Stimulated activated CD8-positive, alpha-beta memory T cell treated with anti-CD3 and anti-CD28 coated beads, Interleukin-7, amount 100 ng/mL, for 1 hour (primary cell): ENCODE measurements around the gene PIGC.

Experiments
- DNase-seq, 2 donors: peaks; one replicate each; pipeline ENCODE4 v3.0.0-alpha.2; 2020; ENCODE audit warnings: low read depth in 2 of 2

PIGC gene

GRCh38 chr1:172443666-172444453 is at the start of gene PIGC:
TSS of gene PIGC (minus strand) at chr1:172444069. CDS start at chr1:172442622, 1,447 bp downstream.
- DNase-seq = peak; percentile 78 to 85

- no peak for DNase-seq
Observed at GRCh38 chr1:172492421-172492820, 48.6 kb upstream of the PIGC start.

- no peak for DNase-seq
Observed at GRCh38 chr1:172489847-172490246, 46.0 kb upstream of the PIGC start.

- no peak for DNase-seq
Observed at GRCh38 chr1:172488393-172488792, 44.5 kb upstream of the PIGC start.

GRCh38 chr1:172487550-172487949 is 43.7 kb upstream of the PIGC start:
- DNase-seq = no peak

GRCh38 chr1:172486805-172487454 is 43.1 kb upstream of the PIGC start:
- DNase-seq = no peak

- DNase-seq = no peak
Observed at GRCh38 chr1:172485626-172486025, 41.8 kb upstream of the PIGC start.

- no peak for DNase-seq
Observed at GRCh38 chr1:172484252-172484651, 40.4 kb upstream of the PIGC start.

GRCh38 chr1:172483448-172483847 is 39.6 kb upstream of the PIGC start:
- DNase-seq = no peak

- no peak for DNase-seq
Observed at GRCh38 chr1:172482044-172482443, 38.2 kb upstream of the PIGC start.

- DNase-seq = no peak
Observed at GRCh38 chr1:172480431-172480830, 36.6 kb upstream of the PIGC start.

GRCh38 chr1:172478485-172478884 is 34.6 kb upstream of the PIGC start:
- DNase-seq = no peak

GRCh38 chr1:172477741-172478140 is 33.9 kb upstream of the PIGC start:
- DNase-seq = no peak

- no peak for DNase-seq
Observed at GRCh38 chr1:172477216-172477615, 33.3 kb upstream of the PIGC start.

- no peak for DNase-seq
Observed at GRCh38 chr1:172476218-172476811, 32.4 kb upstream of the PIGC start.

- no peak for DNase-seq
Observed at GRCh38 chr1:172473842-172474241, 30.0 kb upstream of the PIGC start.

GRCh38 chr1:172473302-172473701 is 29.4 kb upstream of the PIGC start:
- no peak for DNase-seq

GRCh38 chr1:172472495-172472894 is 28.6 kb upstream of the PIGC start:
- DNase-seq = no peak

- no peak for DNase-seq
Observed at GRCh38 chr1:172471666-172472065, 27.8 kb upstream of the PIGC start.

GRCh38 chr1:172470149-172470548 is 26.3 kb upstream of the PIGC start:
- DNase-seq = no peak

- DNase-seq = no peak
Observed at GRCh38 chr1:172469717-172470116, 25.8 kb upstream of the PIGC start.

- DNase-seq = no peak
Observed at GRCh38 chr1:172468296-172468695, 24.4 kb upstream of the PIGC start.

- DNase-seq = no peak
Observed at GRCh38 chr1:172467446-172467845, 23.6 kb upstream of the PIGC start.
